ENCODE results near the gene ATP5F1D. TPM values are rescaled to one million over a fixed set of nuclear protein-coding genes. Genes with fewer than 3 reads are reported as not detected.
A peak's percentile ranks its signal among the peaks of the same experiment; 100 is the strongest.

Gene ATP5F1D
- total and polyA plus RNA-seq, 4 donors, result 27.1 to 266 (median 187) TPM

GRCh38 chr19:1269478-1270212, 28.1 kb downstream of the ATP5F1D start:
- Histone ChIP-seq H3K9ac (ENCODE audit: insufficient read depth in 1 of 2, low read length in 2 of 2) (peak overlapping the region; percentile 31 to 87), H3K4me1 (ENCODE audit: control insufficient read depth in 5 of 5, insufficient read depth in 5 of 5, low read length in 5 of 5) (peaks cover 18 to 60% (median 39%) of the 10 kb centered on the region in 5 donors), H3K27me3 (ENCODE audit: control insufficient read depth in 3 of 3, insufficient read depth in 3 of 3, low read length in 2 of 3) (no peaks in the 10 kb centered on the region), H3K4me3 (peak overlapping the region; percentile 85), H3K27ac (ENCODE audit: low read depth in 1 of 2, low read length in 1 of 2) (peak overlapping the region; percentile 98 to 99), H3K36me3 (ENCODE audit: control insufficient read depth in 4 of 4, insufficient read depth in 4 of 4, low read length in 4 of 4) (peaks cover 13 to 43% (median 37%) of the 10 kb centered on the region in 4 donors), H3K9me3 (ENCODE audit: control insufficient read depth in 4 of 4, insufficient read depth in 3 of 4, low read length in 3 of 4) (no peaks in the 10 kb centered on the region)
- 0% methylated on average over 49 to 64 of the region's 64 CpGs for WGBS, 2 donors
- TF ChIP-seq, protein P1, sequence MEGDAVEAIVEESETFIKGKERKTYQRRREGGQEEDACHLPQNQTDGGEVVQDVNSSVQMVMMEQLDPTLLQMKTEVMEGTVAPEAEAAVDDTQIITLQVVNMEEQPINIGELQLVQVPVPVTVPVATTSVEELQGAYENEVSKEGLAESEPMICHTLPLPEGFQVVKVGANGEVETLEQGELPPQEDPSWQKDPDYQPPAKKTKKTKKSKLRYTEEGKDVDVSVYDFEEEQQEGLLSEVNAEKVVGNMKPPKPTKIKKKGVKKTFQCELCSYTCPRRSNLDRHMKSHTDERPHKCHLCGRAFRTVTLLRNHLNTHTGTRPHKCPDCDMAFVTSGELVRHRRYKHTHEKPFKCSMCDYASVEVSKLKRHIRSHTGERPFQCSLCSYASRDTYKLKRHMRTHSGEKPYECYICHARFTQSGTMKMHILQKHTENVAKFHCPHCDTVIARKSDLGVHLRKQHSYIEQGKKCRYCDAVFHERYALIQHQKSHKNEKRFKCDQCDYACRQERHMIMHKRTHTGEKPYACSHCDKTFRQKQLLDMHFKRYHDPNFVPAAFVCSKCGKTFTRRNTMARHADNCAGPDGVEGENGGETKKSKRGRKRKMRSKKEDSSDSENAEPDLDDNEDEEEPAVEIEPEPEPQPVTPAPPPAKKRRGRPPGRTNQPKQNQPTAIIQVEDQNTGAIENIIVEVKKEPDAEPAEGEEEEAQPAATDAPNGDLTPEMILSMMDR (IDR thresholded peaks at IDR 0.05; ENCODE audit: control extremely low read depth, extremely low read depth), result no peak
- DNase-seq, result peak; percentile 91 to 93 (median 92)
- ATAC-seq (ENCODE audit: insufficient read depth, low FRiP score), result peak; percentile 5

- Histone ChIP-seq H3K4me1 (ENCODE audit: control insufficient read depth in 5 of 5, insufficient read depth in 5 of 5, low read length in 5 of 5) (peaks cover 19 to 64% (median 41%) of the 10 kb centered on the region in 5 donors), H3K9ac (ENCODE audit: insufficient read depth in 1 of 2, low read length in 2 of 2) (peak overlapping the region; percentile 31 to 87), H3K36me3 (ENCODE audit: control insufficient read depth in 4 of 4, insufficient read depth in 4 of 4, low read length in 4 of 4) (peaks cover 13 to 48% (median 39%) of the 10 kb centered on the region in 4 donors), H3K27ac (ENCODE audit: low read depth in 1 of 2, low read length in 1 of 2) (peak overlapping the region; percentile 98 to 99), H3K27me3 (ENCODE audit: control insufficient read depth in 3 of 3, insufficient read depth in 3 of 3, low read length in 2 of 3) (no peaks in the 10 kb centered on the region), H3K9me3 (ENCODE audit: control insufficient read depth in 4 of 4, insufficient read depth in 3 of 4, low read length in 3 of 4) (no peaks in the 10 kb centered on the region), H3K4me3 (peak overlapping the region; percentile 85)
- WGBS, 2 donors, result 16 to 31% methylated on average over 8 of the region's 8 CpGs
- ATAC-seq (ENCODE audit: insufficient read depth, low FRiP score) (no peak), DNase-seq (no peak)
- TF ChIP-seq, protein P1 (IDR thresholded peaks at IDR 0.05; ENCODE audit: control extremely low read depth, extremely low read depth), result no peak
Observed at GRCh38 chr19:1270213-1270853, 28.8 kb downstream of the ATP5F1D start.

GRCh38 chr19:1270854-1271527, 29.4 kb downstream of the ATP5F1D start:
- Histone ChIP-seq H3K36me3 (ENCODE audit: control insufficient read depth in 4 of 4, insufficient read depth in 4 of 4, low read length in 4 of 4) (peaks cover 13 to 48% (median 39%) of the 10 kb centered on the region in 4 donors), H3K4me1 (ENCODE audit: control insufficient read depth in 5 of 5, insufficient read depth in 5 of 5, low read length in 5 of 5) (peaks cover 19 to 60% (median 37%) of the 10 kb centered on the region in 5 donors), H3K27ac (ENCODE audit: low read depth in 1 of 2, low read length in 1 of 2) (peak overlapping the region; percentile 8 to 99), H3K27me3 (ENCODE audit: control insufficient read depth in 3 of 3, insufficient read depth in 3 of 3, low read length in 2 of 3) (no peaks in the 10 kb centered on the region), H3K9me3 (ENCODE audit: control insufficient read depth in 4 of 4, insufficient read depth in 3 of 4, low read length in 3 of 4) (no peaks in the 10 kb centered on the region), H3K9ac (ENCODE audit: insufficient read depth in 1 of 2, low read length in 2 of 2) (peak overlapping the region in 1 of 2 donors; percentile 87), H3K4me3 (peak overlapping the region; percentile 14)
- no peak for ATAC-seq (ENCODE audit: insufficient read depth, low FRiP score)
- no peak for DNase-seq
- TF ChIP-seq, protein P1 (IDR thresholded peaks at IDR 0.05; ENCODE audit: control extremely low read depth, extremely low read depth), result no peak
- 65 to 71% methylated on average over 26 of the region's 26 CpGs for WGBS, 2 donors
